ENCODE measurements around the gene MYO15B. TPM values are rescaled to one million over a fixed set of nuclear protein-coding genes. Genes with fewer than 3 reads are reported as not detected.

The MYO15B gene
- total and polyA plus RNA-seq, 2 of the 13 experiments (the other 11 are each of a cell fraction or from before 2014, with no cell fraction given), result 2.8 to 8.1 TPM

DNA sequence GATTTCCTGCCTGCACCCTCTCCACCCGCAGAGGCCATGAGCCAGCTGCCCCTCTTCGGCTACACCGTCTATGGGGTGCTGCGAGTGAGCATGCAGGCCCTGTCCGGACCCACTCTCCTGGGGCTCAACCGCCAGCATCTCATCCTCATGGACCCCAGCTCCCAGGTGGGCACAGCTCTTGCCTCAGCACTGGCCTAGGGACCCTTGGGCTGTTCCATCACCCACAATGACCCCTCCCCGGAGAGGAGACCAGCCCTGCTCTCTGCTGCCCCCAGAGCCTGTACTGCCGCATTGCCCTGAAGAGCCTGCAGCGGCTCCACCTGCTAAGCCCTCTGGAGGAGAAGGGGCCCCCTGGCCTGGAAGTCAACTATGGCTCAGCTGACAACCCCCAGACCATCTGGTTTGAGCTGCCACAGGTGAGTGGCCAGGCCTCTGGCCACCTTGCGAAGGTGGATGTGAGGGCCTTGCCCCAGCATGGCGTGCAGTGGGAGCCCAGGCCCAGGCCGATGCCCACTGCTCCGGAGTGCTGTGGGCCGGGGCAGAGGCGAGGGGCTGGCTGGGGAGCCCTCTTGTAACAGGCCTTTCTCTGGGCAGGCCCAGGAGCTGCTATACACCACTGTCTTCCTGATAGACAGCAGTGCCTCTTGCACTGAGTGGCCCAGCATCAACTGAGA, 38.4 kb downstream of the MYO15B start (continued):
- TF ChIP-seq, protein P1, sequence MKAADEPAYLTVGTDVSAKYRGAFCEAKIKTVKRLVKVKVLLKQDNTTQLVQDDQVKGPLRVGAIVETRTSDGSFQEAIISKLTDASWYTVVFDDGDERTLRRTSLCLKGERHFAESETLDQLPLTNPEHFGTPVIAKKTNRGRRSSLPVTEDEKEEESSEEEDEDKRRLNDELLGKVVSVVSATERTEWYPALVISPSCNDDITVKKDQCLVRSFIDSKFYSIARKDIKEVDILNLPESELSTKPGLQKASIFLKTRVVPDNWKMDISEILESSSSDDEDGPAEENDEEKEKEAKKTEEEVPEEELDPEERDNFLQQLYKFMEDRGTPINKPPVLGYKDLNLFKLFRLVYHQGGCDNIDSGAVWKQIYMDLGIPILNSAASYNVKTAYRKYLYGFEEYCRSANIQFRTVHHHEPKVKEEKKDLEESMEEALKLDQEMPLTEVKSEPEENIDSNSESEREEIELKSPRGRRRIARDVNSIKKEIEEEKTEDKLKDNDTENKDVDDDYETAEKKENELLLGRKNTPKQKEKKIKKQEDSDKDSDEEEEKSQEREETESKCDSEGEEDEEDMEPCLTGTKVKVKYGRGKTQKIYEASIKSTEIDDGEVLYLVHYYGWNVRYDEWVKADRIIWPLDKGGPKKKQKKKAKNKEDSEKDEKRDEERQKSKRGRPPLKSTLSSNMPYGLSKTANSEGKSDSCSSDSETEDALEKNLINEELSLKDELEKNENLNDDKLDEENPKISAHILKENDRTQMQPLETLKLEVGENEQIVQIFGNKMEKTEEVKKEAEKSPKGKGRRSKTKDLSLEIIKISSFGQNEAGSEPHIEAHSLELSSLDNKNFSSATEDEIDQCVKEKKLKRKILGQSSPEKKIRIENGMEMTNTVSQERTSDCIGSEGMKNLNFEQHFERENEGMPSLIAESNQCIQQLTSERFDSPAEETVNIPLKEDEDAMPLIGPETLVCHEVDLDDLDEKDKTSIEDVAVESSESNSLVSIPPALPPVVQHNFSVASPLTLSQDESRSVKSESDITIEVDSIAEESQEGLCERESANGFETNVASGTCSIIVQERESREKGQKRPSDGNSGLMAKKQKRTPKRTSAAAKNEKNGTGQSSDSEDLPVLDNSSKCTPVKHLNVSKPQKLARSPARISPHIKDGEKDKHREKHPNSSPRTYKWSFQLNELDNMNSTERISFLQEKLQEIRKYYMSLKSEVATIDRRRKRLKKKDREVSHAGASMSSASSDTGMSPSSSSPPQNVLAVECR (CRISPR knock-in tag; IDR thresholded peaks at IDR 0.05; ENCODE audit: borderline replicate concordance), result no peak
- no peak for TF ChIP-seq ZBTB21 (CRISPR knock-in tag; IDR thresholded peaks at IDR 0.05)
- no peak for TF ChIP-seq ZNF850 (CRISPR knock-in tag; conservative IDR thresholded peaks at IDR 0.05)
- no peak for TF ChIP-seq TAF15 (IDR thresholded peaks at IDR 0.05; ENCODE audit: low read depth, low read length, poor library complexity, severe bottlenecking)
- TF ChIP-seq TCF7 (IDR thresholded peaks at IDR 0.05; ENCODE audit: low read depth), result no peak
- no peak for TF ChIP-seq NR2C2 (CRISPR knock-in tag; IDR thresholded peaks at IDR 0.05; ENCODE audit: borderline replicate concordance)
- TF ChIP-seq, protein P2, sequence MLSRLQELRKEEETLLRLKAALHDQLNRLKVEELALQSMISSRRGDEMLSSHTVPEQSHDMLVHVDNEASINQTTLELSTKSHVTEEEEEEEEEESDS (CRISPR knock-in tag; IDR thresholded peaks at IDR 0.05; ENCODE audit: borderline replicate concordance), result no peak
- TF ChIP-seq, protein P3, sequence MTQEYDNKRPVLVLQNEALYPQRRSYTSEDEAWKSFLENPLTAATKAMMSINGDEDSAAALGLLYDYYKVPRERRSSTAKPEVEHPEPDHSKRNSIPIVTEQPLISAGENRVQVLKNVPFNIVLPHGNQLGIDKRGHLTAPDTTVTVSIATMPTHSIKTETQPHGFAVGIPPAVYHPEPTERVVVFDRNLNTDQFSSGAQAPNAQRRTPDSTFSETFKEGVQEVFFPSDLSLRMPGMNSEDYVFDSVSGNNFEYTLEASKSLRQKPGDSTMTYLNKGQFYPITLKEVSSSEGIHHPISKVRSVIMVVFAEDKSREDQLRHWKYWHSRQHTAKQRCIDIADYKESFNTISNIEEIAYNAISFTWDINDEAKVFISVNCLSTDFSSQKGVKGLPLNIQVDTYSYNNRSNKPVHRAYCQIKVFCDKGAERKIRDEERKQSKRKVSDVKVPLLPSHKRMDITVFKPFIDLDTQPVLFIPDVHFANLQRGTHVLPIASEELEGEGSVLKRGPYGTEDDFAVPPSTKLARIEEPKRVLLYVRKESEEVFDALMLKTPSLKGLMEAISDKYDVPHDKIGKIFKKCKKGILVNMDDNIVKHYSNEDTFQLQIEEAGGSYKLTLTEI (CRISPR knock-in tag; conservative IDR thresholded peaks at IDR 0.05), result no peak
- TF ChIP-seq ZBTB20 (CRISPR knock-in tag; IDR thresholded peaks at IDR 0.05; ENCODE audit: borderline replicate concordance, low read depth), result no peak
- TF ChIP-seq SMYD3 (CRISPR knock-in tag; IDR thresholded peaks at IDR 0.05), result no peak
- TF ChIP-seq, protein P4, sequence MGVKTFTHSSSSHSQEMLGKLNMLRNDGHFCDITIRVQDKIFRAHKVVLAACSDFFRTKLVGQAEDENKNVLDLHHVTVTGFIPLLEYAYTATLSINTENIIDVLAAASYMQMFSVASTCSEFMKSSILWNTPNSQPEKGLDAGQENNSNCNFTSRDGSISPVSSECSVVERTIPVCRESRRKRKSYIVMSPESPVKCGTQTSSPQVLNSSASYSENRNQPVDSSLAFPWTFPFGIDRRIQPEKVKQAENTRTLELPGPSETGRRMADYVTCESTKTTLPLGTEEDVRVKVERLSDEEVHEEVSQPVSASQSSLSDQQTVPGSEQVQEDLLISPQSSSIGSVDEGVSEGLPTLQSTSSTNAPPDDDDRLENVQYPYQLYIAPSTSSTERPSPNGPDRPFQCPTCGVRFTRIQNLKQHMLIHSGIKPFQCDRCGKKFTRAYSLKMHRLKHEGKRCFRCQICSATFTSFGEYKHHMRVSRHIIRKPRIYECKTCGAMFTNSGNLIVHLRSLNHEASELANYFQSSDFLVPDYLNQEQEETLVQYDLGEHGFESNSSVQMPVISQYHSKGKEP (CRISPR knock-in tag; IDR thresholded peaks at IDR 0.05), result no peak
- TF ChIP-seq, protein P5, sequence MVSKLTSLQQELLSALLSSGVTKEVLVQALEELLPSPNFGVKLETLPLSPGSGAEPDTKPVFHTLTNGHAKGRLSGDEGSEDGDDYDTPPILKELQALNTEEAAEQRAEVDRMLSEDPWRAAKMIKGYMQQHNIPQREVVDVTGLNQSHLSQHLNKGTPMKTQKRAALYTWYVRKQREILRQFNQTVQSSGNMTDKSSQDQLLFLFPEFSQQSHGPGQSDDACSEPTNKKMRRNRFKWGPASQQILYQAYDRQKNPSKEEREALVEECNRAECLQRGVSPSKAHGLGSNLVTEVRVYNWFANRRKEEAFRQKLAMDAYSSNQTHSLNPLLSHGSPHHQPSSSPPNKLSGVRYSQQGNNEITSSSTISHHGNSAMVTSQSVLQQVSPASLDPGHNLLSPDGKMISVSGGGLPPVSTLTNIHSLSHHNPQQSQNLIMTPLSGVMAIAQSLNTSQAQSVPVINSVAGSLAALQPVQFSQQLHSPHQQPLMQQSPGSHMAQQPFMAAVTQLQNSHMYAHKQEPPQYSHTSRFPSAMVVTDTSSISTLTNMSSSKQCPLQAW (CRISPR knock-in tag; IDR thresholded peaks at IDR 0.05), result peak; percentile 56; the same call in 1 of the 2 replicates
- no peak for TF ChIP-seq TEAD2 (CRISPR knock-in tag; IDR thresholded peaks at IDR 0.05)
- TF ChIP-seq, protein P6, sequence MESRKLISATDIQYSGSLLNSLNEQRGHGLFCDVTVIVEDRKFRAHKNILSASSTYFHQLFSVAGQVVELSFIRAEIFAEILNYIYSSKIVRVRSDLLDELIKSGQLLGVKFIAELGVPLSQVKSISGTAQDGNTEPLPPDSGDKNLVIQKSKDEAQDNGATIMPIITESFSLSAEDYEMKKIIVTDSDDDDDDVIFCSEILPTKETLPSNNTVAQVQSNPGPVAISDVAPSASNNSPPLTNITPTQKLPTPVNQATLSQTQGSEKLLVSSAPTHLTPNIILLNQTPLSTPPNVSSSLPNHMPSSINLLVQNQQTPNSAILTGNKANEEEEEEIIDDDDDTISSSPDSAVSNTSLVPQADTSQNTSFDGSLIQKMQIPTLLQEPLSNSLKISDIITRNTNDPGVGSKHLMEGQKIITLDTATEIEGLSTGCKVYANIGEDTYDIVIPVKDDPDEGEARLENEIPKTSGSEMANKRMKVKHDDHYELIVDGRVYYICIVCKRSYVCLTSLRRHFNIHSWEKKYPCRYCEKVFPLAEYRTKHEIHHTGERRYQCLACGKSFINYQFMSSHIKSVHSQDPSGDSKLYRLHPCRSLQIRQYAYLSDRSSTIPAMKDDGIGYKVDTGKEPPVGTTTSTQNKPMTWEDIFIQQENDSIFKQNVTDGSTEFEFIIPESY (CRISPR knock-in tag; IDR thresholded peaks at IDR 0.05), result peak; percentile 88

Data from HepG2 (cell line).